Lower leg skin (tissue), 3 donors: ENCODE data around the gene SPOCK1.

Experiments used
- POLR2A ChIP-seq, 2 donors: fragments of 450-650 bp; IDR thresholded peaks; one replicate each; pipeline ENCODE4 v1.6.1; 2016 to 2017; ENCODE audit warnings: antibody characterized with exemption in 2 of 2, mild to moderate bottlenecking in 1 of 2, moderate library complexity in 1 of 2
- TF ChIP-seq, protein P1 (sequence below), 3 donors: fragments of 450-650 bp; IDR thresholded peaks; one replicate each; pipeline ENCODE4 v1.5.1; 2016; ENCODE audit warnings: antibody characterized with exemption in 3 of 3, mild to moderate bottlenecking in 3 of 3, moderate library complexity in 2 of 3

GRCh38 chr5:137370096-137371071 is 128.7 kb downstream of the SPOCK1 start:
- TF ChIP-seq, protein P1, sequence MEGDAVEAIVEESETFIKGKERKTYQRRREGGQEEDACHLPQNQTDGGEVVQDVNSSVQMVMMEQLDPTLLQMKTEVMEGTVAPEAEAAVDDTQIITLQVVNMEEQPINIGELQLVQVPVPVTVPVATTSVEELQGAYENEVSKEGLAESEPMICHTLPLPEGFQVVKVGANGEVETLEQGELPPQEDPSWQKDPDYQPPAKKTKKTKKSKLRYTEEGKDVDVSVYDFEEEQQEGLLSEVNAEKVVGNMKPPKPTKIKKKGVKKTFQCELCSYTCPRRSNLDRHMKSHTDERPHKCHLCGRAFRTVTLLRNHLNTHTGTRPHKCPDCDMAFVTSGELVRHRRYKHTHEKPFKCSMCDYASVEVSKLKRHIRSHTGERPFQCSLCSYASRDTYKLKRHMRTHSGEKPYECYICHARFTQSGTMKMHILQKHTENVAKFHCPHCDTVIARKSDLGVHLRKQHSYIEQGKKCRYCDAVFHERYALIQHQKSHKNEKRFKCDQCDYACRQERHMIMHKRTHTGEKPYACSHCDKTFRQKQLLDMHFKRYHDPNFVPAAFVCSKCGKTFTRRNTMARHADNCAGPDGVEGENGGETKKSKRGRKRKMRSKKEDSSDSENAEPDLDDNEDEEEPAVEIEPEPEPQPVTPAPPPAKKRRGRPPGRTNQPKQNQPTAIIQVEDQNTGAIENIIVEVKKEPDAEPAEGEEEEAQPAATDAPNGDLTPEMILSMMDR (IDR thresholded peaks at IDR 0.05): no peak
- TF ChIP-seq POLR2A (IDR thresholded peaks at IDR 0.05): no peak
